Measurements from ENCODE around the gene PRKN.

DNA sequence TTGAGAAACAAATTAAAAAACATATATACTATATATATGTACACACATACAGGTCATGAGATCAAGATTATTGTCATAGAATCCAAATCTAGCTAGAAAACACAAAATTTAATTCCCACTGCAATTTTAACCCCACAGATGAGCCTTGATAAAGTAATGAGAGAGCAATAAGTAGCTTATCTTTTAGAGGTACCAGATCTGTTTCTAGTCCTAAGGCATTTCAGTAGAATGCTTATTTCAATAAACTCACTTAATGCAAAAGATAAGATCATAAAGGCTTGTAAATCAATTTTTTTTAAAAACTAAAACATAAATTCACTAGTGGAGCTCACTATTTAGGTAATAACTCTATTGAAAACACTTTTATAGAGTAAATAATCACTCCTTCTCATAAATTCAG, 47.2 kb downstream of the PRKN start:
- no peak for TF ChIP-seq POLR2A (IDR thresholded peaks at IDR 0.05)
- TF ChIP-seq, protein P1, sequence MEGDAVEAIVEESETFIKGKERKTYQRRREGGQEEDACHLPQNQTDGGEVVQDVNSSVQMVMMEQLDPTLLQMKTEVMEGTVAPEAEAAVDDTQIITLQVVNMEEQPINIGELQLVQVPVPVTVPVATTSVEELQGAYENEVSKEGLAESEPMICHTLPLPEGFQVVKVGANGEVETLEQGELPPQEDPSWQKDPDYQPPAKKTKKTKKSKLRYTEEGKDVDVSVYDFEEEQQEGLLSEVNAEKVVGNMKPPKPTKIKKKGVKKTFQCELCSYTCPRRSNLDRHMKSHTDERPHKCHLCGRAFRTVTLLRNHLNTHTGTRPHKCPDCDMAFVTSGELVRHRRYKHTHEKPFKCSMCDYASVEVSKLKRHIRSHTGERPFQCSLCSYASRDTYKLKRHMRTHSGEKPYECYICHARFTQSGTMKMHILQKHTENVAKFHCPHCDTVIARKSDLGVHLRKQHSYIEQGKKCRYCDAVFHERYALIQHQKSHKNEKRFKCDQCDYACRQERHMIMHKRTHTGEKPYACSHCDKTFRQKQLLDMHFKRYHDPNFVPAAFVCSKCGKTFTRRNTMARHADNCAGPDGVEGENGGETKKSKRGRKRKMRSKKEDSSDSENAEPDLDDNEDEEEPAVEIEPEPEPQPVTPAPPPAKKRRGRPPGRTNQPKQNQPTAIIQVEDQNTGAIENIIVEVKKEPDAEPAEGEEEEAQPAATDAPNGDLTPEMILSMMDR (IDR thresholded peaks at IDR 0.05), result no peak
- no peak for TF ChIP-seq POLR2AphosphoS5 (IDR thresholded peaks at IDR 0.05; ENCODE audit: insufficient read depth in 1 of 2, low read depth in 1 of 2)
